HG03175 (cell line): ENCODE results near the gene CHMP4A.
A peak's percentile ranks its signal among the peaks of the same experiment; 100 is the strongest.

Source experiments
- ATAC-seq: cut with Tn5 transposase; IDR thresholded peaks from one replicate; pipeline ENCODE4 v1.9.1; 2021; ENCODE audit warnings: mild to moderate bottlenecking, moderate library complexity; ENCODE audit not compliant: unreplicated experiment

Gene CHMP4A

GRCh38 chr14:24179961-24180796, 33.1 kb downstream of the CHMP4A start:
- ATAC-seq = no peak

DNA sequence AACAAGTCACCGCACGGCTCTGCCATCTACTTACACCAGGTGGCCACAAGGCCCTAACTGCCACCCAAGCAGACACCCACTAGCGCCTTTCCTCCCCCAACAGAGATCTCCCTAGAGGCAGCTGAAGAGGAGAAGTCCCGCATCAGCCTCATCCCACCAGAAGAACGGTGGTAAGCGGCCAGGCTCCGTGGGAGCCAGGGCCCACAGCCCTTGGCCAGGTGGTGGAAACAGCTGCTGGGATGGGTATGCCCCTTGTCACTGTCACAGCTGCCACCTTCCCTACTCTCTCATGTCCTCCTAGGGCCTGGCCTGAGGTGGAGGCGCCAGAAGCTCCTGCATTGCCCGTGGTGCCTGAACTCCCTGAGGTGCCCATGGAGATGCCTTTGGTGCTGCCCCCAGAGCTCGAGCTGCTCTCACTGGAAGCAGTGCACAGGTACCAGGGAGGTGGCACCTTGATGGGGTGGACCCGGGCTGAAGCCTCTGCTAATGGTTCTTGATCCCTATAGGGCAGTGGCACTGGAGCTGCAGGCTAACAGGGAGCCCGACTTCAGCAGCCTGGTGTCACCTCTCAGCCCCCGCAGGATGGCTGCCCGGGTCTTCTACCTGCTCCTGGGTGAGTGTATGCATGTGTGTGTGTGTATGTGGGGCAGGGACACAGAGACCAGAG, 33.9 kb downstream of the CHMP4A start:
- no peak for ATAC-seq

- no peak for ATAC-seq
These were observed 34.7 kb downstream of the CHMP4A start for GRCh38 chr14:24178399-24179178.

DNA sequence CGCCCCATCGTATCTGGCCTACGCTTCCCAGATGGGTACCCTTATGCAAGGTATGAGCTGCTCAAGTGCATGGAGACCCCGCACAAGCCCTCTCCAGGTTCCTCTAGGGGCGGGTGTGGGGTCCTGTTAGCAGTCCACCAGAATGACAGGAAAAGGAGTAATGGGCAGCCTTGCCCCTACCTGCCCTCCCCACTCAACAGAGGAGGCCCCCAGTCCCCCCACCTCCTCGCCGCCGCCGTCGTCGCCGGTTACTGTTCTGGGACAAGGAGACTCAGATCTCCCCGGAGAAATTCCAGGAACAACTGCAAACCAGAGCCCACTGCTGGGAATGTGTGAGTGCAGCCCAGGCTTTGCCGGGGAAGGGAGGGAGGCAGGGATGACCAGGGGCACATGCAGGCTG, 35.4 kb downstream of the CHMP4A start:
- ATAC-seq = no peak

GRCh38 chr14:24177041-24177825, 36.1 kb downstream of the CHMP4A start:
- ATAC-seq = no peak

- ATAC-seq = no peak
These were observed 36.7 kb downstream of the CHMP4A start for GRCh38 chr14:24176599-24176998.

DNA sequence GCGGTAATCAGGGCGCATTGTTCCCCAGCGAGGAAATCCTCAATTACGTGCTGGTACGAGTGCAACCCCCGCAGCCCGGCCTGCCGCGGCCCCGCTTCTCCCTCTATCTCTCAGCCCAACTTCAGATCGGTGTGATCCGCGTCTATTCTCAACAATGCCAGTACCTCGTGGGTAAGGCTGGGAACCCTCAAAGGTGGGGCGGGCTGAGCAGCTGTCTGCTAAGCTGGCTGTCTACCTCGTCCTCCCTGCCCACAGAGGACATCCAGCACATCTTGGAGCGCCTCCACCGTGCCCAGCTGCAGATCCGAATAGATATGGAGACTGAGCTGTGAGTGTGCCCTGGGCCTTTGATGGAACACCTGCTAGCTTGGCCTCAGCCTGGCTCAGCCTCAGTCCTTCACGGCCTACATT, 40.4 kb downstream of the CHMP4A start:
- no peak for ATAC-seq

GRCh38 chr14:24172261-24172860, 40.9 kb downstream of the CHMP4A start:
- ATAC-seq = no peak

- ATAC-seq = peak; percentile 91
These were observed 41.6 kb downstream of the CHMP4A start, which contains the start of gene REC8 for GRCh38 chr14:24171422-24172260. REC8 (plus strand) TSS chr14:24172080; CDS start chr14:24172553, 473 bp downstream.

DNA sequence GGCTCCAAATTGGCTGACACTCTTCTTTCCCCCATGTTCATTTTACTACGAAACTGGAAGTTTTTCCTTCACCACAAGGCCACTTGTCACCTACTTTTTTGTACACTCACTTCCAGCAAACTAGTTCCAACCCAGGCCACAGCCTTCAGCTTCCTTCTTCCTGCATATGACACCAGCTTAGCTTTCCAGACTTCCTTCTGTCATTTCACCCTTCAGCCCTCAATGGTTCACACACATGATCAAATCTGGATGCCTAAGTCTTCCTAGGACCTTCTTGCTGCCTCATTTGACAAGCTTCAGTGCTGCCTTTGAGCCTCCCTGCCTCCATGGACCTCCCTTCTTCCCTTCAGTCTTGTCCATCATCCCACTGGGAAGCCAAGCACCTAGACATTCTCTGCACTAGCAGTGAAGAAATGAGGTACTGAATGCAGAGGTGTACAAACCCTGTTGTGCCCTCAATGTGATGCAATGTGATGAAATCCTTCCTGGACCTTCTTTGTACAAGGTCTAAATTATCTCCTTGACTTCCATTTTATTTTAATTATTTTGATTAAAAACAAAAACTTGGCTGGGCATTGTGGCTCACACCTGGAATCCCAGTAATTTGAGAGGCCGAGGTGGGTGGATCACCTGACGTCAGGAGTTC, 45.7 kb downstream of the CHMP4A start:
- no peak for ATAC-seq

DNA sequence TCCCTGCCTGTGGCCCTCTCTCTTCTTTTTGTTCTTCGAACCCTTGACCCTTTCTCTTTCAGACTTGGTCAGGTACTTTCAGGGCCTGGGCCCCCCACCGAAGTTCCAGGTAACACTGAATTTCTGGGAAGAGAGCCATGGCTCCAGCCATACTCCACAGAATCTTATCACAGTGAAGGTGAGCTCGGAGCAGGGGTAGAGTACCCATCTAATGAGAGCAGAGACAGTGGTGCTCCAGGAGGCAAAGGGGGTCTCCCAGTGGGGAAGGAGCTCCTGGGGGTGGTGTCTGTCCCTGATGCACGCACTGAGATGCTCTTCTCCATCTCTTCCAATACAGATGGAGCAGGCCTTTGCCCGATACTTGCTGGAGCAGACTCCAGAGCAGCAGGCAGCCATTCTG, 47.5 kb downstream of the CHMP4A start:
- ATAC-seq = no peak

- no peak for ATAC-seq
These were observed 48.7 kb downstream of the CHMP4A start for GRCh38 chr14:24164518-24164991.

- no peak for ATAC-seq
These were observed 51.2 kb downstream of the CHMP4A start for GRCh38 chr14:24162093-24162492.

DNA sequence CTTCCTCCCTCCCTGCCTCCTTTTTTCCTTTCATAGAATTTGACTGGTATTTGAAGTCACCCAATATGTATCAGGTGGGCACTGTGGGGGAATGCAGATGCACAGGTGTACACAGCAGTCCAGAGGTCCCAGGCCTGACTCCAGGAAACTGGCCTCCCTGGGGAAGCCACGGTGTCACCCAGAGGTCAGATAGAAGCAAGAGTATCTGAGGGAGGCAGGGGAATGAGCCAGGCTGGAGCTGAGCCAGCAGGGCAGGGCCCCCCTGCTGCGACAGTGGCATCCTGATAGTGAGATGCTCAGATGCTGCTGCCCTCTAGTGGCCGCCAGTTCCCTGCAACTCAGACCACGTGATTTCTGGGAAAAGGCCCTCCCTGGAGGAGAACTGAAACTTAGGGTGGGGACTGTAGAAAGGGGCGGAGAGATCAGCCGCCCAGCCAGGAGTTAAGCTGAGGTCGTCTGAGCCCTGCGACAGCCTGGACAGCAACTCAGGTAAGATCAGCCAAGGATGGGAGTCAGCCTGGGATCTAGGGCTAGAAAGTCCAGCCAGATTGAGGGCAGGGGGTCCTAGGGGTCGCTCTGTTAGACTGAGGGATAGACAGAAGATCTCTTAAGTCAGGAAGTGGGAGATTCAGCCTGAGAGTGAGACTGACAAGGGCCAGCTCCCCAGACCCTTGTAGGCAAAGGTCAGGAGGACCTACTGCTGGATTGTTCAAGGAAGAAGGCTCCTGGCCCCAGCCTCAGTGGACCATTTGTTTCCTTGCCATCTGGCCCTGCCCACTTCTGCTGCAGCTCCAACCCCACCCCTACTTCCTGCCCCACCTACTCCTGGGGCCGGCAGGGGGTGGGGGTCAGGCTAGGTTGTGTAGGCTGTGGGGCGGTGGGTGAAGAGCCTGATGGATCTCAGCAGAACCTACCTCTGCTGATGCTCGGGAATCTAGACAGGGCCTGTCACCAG, 52.2 kb downstream of the CHMP4A start, which contains the start of gene IRF9:
TSS of gene IRF9 (plus strand) at position 416 of the 955 bp plus-strand sequence. CDS start 880 bp downstream, outside the sequence.
- ATAC-seq = peak; percentile 83

DNA sequence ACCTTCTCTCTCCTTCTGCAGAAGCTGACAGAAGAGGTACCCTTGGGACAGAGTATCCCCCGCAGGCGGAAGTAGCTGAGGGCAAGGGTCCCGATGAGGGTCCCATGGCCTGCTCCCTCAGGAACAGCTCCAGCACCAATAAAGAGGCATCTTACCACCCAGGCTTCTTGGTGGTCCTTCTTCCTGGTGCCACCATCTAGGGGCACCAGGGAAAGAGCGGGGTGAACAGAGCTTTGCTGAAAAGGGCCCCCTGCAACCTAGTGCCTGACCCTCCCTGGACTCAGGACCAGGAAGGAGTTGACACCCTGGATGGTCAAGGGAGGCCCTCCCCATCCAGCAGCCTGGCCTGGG, 52.8 kb downstream of the CHMP4A start:
- ATAC-seq = no peak

DNA sequence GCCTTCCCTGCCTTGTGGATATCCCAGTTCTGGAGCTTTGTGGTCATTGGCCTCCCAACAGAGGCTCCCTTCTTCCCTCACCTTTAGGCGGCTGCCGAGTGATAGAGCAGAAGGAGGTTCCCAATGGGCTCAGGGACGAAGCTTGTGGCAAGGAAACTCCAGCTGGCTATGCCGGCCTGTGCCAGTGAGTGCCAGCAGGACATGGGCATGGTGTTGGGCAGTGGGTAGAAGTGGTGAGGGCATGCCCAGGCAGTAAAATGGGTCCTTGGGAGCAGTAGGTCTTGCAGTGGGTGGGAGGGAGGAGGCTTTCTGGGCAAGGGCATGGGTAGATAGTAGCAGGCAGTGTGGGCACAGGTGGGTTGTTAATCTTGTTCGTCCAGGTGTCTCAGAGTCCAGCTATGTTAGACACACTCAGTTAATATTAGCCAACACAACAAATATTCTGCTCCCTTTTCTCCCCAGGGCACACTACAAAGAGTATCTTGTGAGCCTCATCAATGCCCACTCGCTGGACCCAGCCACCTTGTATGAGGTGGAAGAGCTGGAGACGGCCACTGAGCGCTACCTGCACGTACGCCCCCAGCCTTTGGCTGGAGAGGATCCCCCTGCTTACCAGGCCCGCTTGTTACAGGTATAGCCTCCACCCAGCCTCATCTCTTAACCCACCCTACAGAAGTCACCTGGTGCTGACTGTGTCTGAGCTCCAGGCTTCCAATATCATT, 53.4 kb downstream of the CHMP4A start:
- no peak for ATAC-seq
